ENCODE data around the gene MTERF4. TPM values are rescaled to one million over a fixed set of nuclear protein-coding genes. Genes with fewer than 3 reads are reported as not detected.

MTERF4 gene
- total RNA-seq, 1 donor from 2014 or later, result 35.5 TPM

DNA sequence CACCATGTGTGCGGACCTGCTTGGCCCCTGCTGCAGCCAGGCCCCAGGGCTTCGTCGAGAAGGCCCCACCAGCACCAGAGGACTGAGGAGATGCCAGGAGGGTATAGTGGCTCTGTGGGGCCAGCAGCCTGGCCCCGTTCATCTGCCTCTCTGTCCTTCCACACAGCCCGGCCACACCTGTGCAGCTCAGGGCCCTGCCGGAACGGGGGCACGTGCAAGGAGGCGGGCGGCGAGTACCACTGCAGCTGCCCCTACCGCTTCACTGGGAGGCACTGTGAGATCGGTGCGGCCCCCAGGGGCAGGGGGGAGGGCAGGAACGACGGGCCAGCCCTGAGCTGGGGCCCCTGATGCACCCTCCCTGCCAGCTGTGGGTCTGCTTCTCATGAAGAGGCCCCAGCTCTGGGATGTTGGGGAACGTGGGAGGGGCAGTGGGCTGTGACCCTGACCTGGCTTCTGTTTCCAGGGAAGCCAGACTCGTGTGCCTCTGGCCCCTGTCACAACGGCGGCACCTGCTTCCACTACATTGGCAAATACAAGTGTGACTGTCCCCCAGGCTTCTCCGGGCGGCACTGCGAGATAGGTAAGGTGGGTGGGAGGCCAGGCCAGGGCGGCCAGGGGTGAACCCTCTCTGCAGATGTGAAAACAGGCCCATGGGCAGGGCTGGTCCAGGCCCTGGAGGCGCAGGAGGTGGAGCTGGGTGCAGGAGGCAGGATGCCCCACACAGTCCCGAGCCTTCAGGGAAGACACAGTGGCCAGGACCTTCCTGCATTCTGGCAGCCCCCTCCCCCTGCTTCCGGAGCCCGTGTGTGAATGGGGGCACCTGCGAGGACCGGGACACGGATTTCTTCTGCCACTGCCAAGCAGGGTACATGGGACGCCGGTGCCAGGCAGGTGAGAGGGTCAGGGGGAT lies 50.3 kb downstream of the MTERF4 start:
- H3K27me3 ChIP-seq (ENCODE audit: control insufficient read depth, insufficient read depth, low read length), result no peaks in the 10 kb centered on the region
- no peak overlapping the region for H3K4me3 ChIP-seq (ENCODE audit: low read depth, low read length)
- TF ChIP-seq CTCF (IDR thresholded peaks at IDR 0.05; ENCODE audit: insufficient read depth, low read length, severe bottlenecking), result no peak
- H3K36me3 ChIP-seq (ENCODE audit: control insufficient read depth, insufficient read depth, low read length), result no peaks in the 10 kb centered on the region
- no peak for DNase-seq (ENCODE audit: low read depth)
- no peak for FAIRE-seq

GRCh38 chr2:241050624-241051577 lies 51.2 kb downstream of the MTERF4 start:
- DNase-seq (ENCODE audit: low read depth), result no peak
- FAIRE-seq, result no peak
- no peaks in the 10 kb centered on the region for H3K27me3 ChIP-seq (ENCODE audit: control insufficient read depth, insufficient read depth, low read length)
- H3K4me3 ChIP-seq (ENCODE audit: low read depth, low read length), result no peak overlapping the region
- no peaks in the 10 kb centered on the region for H3K36me3 ChIP-seq (ENCODE audit: control insufficient read depth, insufficient read depth, low read length)
- no peak for TF ChIP-seq CTCF (IDR thresholded peaks at IDR 0.05; ENCODE audit: insufficient read depth, low read length, severe bottlenecking)

- FAIRE-seq, result no peak
- no peaks in the 10 kb centered on the region for H3K36me3 ChIP-seq (ENCODE audit: control insufficient read depth, insufficient read depth, low read length)
- H3K4me3 ChIP-seq (ENCODE audit: low read depth, low read length), result no peak overlapping the region
- H3K27me3 ChIP-seq (ENCODE audit: control insufficient read depth, insufficient read depth, low read length), result no peaks in the 10 kb centered on the region
- no peak for TF ChIP-seq CTCF (IDR thresholded peaks at IDR 0.05; ENCODE audit: insufficient read depth, low read length, severe bottlenecking)
- DNase-seq (ENCODE audit: low read depth), result no peak
Measured at GRCh38 chr2:241049739-241050623, 52.1 kb downstream of the MTERF4 start.

DNA sequence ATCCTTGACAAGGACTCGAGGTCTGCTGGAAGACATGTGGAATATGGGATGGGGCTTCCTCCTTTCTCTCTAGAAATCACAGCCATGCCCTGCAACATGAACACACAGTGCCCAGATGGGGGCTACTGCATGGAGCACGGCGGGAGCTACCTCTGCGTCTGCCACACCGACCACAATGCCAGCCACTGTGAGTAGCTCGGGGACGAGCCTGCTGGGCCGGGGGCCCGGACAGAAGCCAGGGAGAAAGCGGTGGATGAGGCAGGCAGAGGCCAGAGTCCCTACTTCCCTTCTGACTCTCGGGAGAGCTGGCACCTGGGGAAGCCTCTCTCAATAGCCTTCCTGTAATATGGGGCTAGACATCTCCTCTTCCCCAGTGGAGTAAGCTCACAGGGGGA lies 53.1 kb downstream of the MTERF4 start:
- TF ChIP-seq CTCF (IDR thresholded peaks at IDR 0.05; ENCODE audit: insufficient read depth, low read length, severe bottlenecking), result no peak
- Histone ChIP-seq H3K36me3 (ENCODE audit: control insufficient read depth, insufficient read depth, low read length) (no peaks in the 10 kb centered on the region), H3K27me3 (ENCODE audit: control insufficient read depth, insufficient read depth, low read length) (no peaks in the 10 kb centered on the region), H3K4me3 (ENCODE audit: low read depth, low read length) (no peak overlapping the region)
- DNase-seq (ENCODE audit: low read depth) (no peak), FAIRE-seq (no peak)

DNA sequence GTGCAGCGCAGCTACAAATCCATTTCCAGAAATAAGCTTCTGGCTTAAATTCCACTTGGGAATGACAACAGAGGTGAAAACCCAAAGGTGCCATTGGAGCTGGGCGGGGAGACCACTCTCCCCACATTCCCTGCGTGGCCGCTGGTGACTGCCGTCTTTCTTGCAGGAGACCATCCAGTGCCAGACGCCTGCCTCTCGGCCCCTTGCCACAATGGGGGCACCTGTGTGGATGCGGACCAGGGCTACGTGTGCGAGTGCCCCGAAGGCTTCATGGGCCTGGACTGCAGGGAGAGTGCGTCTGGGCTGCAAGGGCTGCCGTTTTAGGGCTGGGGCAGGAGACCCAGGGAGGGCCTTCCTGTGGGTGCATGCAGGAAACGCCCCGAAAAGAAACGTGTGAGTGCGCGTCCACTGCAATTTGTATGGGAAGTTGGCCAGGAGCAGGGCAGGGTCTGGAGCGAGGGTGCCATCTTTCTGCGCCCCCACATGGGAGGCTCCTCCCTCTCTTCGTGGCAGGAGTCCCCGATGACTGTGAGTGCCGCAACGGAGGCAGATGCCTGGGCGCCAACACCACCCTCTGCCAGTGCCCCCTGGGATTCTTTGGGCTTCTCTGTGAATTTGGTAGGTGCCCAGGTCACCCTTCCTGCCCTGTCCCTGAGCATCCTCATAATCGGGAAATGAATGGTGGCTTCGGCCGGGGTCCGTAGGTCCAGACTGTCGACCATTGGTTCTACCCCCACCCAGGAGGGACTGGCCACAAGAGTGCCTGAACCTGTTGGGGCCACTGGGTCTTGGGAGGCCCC lies 53.7 kb downstream of the MTERF4 start:
- no peak for TF ChIP-seq CTCF (IDR thresholded peaks at IDR 0.05; ENCODE audit: insufficient read depth, low read length, severe bottlenecking)
- H3K36me3 ChIP-seq (ENCODE audit: control insufficient read depth, insufficient read depth, low read length), result no peaks in the 10 kb centered on the region
- FAIRE-seq (no peak), DNase-seq (ENCODE audit: low read depth) (no peak)
- no peaks in the 10 kb centered on the region for H3K27me3 ChIP-seq (ENCODE audit: control insufficient read depth, insufficient read depth, low read length)
- no peak overlapping the region for H3K4me3 ChIP-seq (ENCODE audit: low read depth, low read length)
